ENCODE measurements around the gene FAM107B.

DNA sequence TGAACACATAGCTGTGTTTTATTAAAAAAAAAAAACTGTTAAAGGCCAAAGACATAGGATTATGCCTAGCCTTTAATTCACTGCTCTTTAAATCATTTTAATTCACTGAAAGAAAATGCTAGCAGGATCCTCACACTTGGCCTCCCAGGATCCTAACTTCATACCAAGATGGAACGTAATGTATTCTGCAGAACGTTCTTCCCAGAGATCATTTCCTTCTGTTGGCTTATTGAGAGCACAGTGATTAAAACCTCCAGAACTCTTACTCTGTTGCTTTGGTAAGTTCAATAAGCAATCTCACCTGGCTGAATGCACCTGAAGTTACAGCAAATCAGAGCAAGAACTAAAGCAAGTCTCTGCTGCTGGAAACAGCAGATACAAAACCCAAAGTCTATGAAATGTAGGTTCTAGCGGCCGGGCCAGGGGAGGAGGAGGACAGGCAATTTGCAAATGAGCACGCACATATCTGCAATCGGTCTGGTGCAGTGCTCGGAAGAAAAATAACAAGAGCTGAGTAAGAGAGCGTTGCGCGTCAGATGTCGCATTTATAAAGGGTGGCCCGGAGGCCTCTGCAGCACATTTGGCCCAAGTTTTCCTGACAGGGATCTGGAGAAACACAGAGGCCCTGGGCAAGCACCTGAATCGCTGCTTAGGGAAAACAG lies 193.9 kb downstream of the FAM107B start:
- TF ChIP-seq NANOG (IDR thresholded peaks at IDR 0.05; ENCODE audit: borderline replicate concordance) (no peak), CREB1 (CRISPR knock-in tag; IDR thresholded peaks at IDR 0.05; ENCODE audit: low read depth) (no peak), CTCF (conservative IDR thresholded peaks at IDR 0.05; ENCODE audit: low read depth in 2 of 2) (no peak)

Data from GM23338 (cell line).